Liver (tissue), 3 donors: ENCODE measurements around the gene SEC14L3.

Experiments
- EGR1 ChIP-seq, 2 donors: IDR thresholded peaks; 2 replicates each; pipeline ENCODE4 v1.6.1; 2016 to 2018; ENCODE audit warnings: antibody characterized with exemption in 2 of 2, low read depth in 2 of 2
- FOXA1 ChIP-seq: IDR thresholded peaks from 2 replicates; pipeline ENCODE4 v1.6.1; 2016; ENCODE audit warnings: antibody characterized with exemption
- SP1 ChIP-seq: IDR thresholded peaks from 2 replicates; pipeline ENCODE4 v1.6.1; 2018; ENCODE audit warnings: antibody characterized with exemption, mild to moderate bottlenecking
- TAF1 ChIP-seq: conservative IDR thresholded peaks from 2 replicates; pipeline ENCODE4 v1.6.1; 2016; ENCODE audit warnings: antibody characterized with exemption, mild to moderate bottlenecking
- TF ChIP-seq, protein P1 (sequence below): IDR thresholded peaks from 2 replicates; pipeline ENCODE4 v1.6.1; 2016; ENCODE audit warnings: antibody characterized with exemption, mild to moderate bottlenecking
- TF ChIP-seq, protein P2 (sequence below): IDR thresholded peaks from 2 replicates; pipeline ENCODE4 v1.6.1; 2016; ENCODE audit warnings: antibody characterized with exemption
- TF ChIP-seq, protein P3 (sequence below): fragments of 150-350 bp; IDR thresholded peaks from 2 replicates; pipeline ENCODE4 v1.5.1; 2017; ENCODE audit warnings: improper control_type of control experiment, low read depth, low read length; ENCODE audit not compliant: missing input control
- donor health status: healthy.
- donor health status: healthy.

DNA sequence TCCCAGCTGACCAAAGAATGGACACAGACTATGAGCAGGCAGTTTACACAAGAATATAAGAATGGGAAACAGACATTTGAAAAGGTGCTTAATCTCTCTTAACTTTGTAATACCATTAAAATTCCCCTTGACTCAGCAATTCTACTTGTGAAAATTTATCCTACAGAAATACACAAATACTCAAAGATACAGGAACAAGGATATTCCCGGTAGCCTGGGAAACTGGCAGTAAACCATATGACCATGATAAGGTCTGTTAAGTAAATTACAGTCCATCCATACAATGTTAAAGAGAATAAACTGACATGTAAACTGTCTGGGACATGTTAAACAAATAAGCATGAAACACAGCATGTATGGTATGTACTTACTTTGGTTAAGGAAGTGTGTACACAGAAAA lies 55.0 kb downstream of the SEC14L3 start:
- TF ChIP-seq, protein P1, sequence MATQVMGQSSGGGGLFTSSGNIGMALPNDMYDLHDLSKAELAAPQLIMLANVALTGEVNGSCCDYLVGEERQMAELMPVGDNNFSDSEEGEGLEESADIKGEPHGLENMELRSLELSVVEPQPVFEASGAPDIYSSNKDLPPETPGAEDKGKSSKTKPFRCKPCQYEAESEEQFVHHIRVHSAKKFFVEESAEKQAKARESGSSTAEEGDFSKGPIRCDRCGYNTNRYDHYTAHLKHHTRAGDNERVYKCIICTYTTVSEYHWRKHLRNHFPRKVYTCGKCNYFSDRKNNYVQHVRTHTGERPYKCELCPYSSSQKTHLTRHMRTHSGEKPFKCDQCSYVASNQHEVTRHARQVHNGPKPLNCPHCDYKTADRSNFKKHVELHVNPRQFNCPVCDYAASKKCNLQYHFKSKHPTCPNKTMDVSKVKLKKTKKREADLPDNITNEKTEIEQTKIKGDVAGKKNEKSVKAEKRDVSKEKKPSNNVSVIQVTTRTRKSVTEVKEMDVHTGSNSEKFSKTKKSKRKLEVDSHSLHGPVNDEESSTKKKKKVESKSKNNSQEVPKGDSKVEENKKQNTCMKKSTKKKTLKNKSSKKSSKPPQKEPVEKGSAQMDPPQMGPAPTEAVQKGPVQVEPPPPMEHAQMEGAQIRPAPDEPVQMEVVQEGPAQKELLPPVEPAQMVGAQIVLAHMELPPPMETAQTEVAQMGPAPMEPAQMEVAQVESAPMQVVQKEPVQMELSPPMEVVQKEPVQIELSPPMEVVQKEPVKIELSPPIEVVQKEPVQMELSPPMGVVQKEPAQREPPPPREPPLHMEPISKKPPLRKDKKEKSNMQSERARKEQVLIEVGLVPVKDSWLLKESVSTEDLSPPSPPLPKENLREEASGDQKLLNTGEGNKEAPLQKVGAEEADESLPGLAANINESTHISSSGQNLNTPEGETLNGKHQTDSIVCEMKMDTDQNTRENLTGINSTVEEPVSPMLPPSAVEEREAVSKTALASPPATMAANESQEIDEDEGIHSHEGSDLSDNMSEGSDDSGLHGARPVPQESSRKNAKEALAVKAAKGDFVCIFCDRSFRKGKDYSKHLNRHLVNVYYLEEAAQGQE = no peak
- TF ChIP-seq SP1 (no peak), EGR1 (IDR thresholded peaks at IDR 0.05; ENCODE audit: low read depth in 2 of 2) (no peak), FOXA1 (no peak), TAF1 (no peak)
- TF ChIP-seq, protein P2, sequence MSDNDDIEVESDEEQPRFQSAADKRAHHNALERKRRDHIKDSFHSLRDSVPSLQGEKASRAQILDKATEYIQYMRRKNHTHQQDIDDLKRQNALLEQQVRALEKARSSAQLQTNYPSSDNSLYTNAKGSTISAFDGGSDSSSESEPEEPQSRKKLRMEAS = no peak
- TF ChIP-seq, protein P3, sequence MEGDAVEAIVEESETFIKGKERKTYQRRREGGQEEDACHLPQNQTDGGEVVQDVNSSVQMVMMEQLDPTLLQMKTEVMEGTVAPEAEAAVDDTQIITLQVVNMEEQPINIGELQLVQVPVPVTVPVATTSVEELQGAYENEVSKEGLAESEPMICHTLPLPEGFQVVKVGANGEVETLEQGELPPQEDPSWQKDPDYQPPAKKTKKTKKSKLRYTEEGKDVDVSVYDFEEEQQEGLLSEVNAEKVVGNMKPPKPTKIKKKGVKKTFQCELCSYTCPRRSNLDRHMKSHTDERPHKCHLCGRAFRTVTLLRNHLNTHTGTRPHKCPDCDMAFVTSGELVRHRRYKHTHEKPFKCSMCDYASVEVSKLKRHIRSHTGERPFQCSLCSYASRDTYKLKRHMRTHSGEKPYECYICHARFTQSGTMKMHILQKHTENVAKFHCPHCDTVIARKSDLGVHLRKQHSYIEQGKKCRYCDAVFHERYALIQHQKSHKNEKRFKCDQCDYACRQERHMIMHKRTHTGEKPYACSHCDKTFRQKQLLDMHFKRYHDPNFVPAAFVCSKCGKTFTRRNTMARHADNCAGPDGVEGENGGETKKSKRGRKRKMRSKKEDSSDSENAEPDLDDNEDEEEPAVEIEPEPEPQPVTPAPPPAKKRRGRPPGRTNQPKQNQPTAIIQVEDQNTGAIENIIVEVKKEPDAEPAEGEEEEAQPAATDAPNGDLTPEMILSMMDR = no peak
